PC-9 (cell line): ENCODE data around the gene GALT.

Experiments
- CTCF ChIP-seq: fragments of 200-600 bp; sonication (generic); conservative IDR thresholded peaks from 2 replicates; pipeline ENCODE4 v1.6.1; 2017; ENCODE audit warnings: mixed run types, antibody characterized with exemption, mild to moderate bottlenecking, moderate library complexity
- EZH2 ChIP-seq: fragments of 200-600 bp; sonication (generic); IDR thresholded peaks from 2 replicates; pipeline ENCODE4 v1.8.0; 2017; ENCODE audit warnings: antibody characterized with exemption, low read depth

- peak; percentile 70 for TF ChIP-seq CTCF
- no peak for TF ChIP-seq EZH2
Observed at GRCh38 chr9:34612788-34613390, 33.6 kb upstream of the GALT start.
